ENCODE measurements around the gene MAP4K4. TPM values are rescaled to one million over a fixed set of nuclear protein-coding genes. Genes with fewer than 3 reads are reported as not detected.

Gene MAP4K4
- total RNA-seq, 3 donors from 2014 or later: 26.4 to 54.6 (median 34.2) TPM

DNA sequence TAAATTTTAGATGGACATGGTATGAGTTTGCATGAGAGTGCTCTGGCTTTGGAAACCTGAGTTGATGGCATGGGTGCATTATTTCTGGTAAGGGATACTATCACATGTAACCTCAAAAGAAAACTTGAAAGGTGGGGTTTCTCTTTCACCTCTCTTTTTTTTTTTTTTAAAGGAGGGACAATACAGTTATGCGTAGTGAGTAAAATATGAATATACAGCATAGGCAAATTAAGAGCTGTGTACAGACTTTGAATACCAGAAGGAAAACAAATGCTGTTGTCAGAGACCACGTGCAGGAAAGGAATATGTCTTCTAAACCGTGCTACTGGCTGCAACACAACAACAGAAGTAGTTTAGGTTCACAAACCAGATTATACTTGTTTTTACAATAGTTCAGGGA is 82.1 kb downstream of the MAP4K4 start:
- Histone ChIP-seq H3K9me3 (no peaks in the 10 kb centered on the region), H3K4me1 (ENCODE audit: low read depth) (no peaks in the 10 kb centered on the region), H3K36me3 (ENCODE audit: low read depth) (no peaks in the 10 kb centered on the region), H3K4me3 (no peak overlapping the region)
- intact Hi-C loops (cut with DNase I, micrococcal nuclease): no loop called here
- TF ChIP-seq, protein P1, sequence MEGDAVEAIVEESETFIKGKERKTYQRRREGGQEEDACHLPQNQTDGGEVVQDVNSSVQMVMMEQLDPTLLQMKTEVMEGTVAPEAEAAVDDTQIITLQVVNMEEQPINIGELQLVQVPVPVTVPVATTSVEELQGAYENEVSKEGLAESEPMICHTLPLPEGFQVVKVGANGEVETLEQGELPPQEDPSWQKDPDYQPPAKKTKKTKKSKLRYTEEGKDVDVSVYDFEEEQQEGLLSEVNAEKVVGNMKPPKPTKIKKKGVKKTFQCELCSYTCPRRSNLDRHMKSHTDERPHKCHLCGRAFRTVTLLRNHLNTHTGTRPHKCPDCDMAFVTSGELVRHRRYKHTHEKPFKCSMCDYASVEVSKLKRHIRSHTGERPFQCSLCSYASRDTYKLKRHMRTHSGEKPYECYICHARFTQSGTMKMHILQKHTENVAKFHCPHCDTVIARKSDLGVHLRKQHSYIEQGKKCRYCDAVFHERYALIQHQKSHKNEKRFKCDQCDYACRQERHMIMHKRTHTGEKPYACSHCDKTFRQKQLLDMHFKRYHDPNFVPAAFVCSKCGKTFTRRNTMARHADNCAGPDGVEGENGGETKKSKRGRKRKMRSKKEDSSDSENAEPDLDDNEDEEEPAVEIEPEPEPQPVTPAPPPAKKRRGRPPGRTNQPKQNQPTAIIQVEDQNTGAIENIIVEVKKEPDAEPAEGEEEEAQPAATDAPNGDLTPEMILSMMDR (IDR thresholded peaks at IDR 0.05): no peak
- no peak for ATAC-seq
- no peak for DNase-seq

GRCh38 chr2:101781326-101781725 is 83.8 kb downstream of the MAP4K4 start:
- DNase-seq (no peak), ATAC-seq (peak; percentile 48)
- intact Hi-C loops (cut with DNase I, micrococcal nuclease): no loop called here
- Histone ChIP-seq H3K4me1 (ENCODE audit: low read depth) (no peaks in the 10 kb centered on the region), H3K9me3 (no peaks in the 10 kb centered on the region), H3K36me3 (ENCODE audit: low read depth) (no peaks in the 10 kb centered on the region), H3K4me3 (no peak overlapping the region)
- TF ChIP-seq, protein P1 (IDR thresholded peaks at IDR 0.05): no peak

GRCh38 chr2:101781791-101782426 is 84.4 kb downstream of the MAP4K4 start:
- Histone ChIP-seq H3K9me3 (no peaks in the 10 kb centered on the region), H3K4me1 (ENCODE audit: low read depth) (no peaks in the 10 kb centered on the region), H3K36me3 (ENCODE audit: low read depth) (no peaks in the 10 kb centered on the region), H3K4me3 (no peak overlapping the region)
- DNase-seq: no peak
- TF ChIP-seq, protein P1 (IDR thresholded peaks at IDR 0.05): no peak
- intact Hi-C loops (cut with DNase I, micrococcal nuclease): no loop called here
- ATAC-seq: no peak

DNA sequence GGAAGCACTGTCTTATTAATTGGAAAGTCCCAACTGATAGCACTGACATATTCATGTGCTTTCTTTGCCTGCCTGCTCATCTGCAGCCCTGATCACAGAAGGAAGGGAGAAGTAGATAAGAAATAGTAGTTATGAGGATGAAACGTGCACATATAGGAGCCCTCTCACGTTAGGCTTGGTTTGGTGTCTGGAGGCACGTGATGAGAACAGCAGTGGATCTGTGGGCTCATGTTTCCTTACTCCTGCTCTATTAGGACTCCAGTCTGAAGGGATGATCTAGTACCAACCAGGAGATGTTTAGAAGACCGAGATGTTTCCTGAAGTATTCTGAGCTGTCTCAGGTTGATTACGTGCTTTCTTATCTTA is 84.9 kb downstream of the MAP4K4 start:
- intact Hi-C loops (cut with DNase I, micrococcal nuclease): no loop called here
- Histone ChIP-seq H3K36me3 (ENCODE audit: low read depth) (no peaks in the 10 kb centered on the region), H3K4me3 (no peak overlapping the region), H3K9me3 (no peaks in the 10 kb centered on the region), H3K4me1 (ENCODE audit: low read depth) (no peaks in the 10 kb centered on the region)
- TF ChIP-seq, protein P1 (IDR thresholded peaks at IDR 0.05): no peak
- no peak for ATAC-seq
- DNase-seq: no peak

DNA sequence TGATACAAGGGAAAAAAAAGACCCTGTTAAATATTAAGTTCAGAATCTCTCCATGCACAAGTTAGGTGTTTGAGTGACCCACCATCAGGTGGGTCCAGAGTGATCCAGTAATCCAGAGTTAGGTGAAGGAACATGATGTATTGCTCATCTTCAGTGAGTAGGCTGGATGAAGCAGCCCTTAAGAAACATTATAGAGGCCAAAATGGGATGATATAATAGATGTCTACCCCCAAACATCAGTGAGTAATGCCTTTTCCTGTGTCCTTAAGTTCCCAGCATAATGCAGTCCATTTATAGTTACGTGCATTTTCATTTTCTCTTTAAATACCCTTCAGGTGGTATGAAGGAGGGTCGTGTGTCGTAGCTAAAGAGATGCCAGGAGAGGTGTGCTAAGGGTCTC is 89.6 kb downstream of the MAP4K4 start:
- H3K4me3 ChIP-seq: no peak overlapping the region
- TF ChIP-seq, protein P1 (IDR thresholded peaks at IDR 0.05): no peak
- H3K4me1 ChIP-seq (ENCODE audit: low read depth): peaks cover 5% of the 10 kb centered on the region
- H3K36me3 ChIP-seq (ENCODE audit: low read depth): no peaks in the 10 kb centered on the region
- no peaks in the 10 kb centered on the region for H3K9me3 ChIP-seq
- DNase-seq (no peak), ATAC-seq (no peak)
- intact Hi-C loops (cut with DNase I, micrococcal nuclease): no loop called here

GRCh38 chr2:101788565-101788964 is 91.1 kb downstream of the MAP4K4 start:
- no peak overlapping the region for H3K4me3 ChIP-seq
- H3K9me3 ChIP-seq: no peaks in the 10 kb centered on the region
- intact Hi-C loops (cut with DNase I, micrococcal nuclease): no loop called here
- DNase-seq (no peak), ATAC-seq (no peak)
- peaks cover 5% of the 10 kb centered on the region for H3K4me1 ChIP-seq (ENCODE audit: low read depth)
- no peaks in the 10 kb centered on the region for H3K36me3 ChIP-seq (ENCODE audit: low read depth)
- TF ChIP-seq, protein P1 (IDR thresholded peaks at IDR 0.05): no peak

All from mucosa of descending colon (tissue), 3 donors.